NCI-H1930 (cell line): ENCODE data around the gene ADCY3.
"Not testable (repeated sequence)": the region's sequence is repeated elsewhere in the genome, so short reads cannot be mapped to it uniquely, and the experiment has no call there.

ENCODE experiments used
- DNase-seq, 2 experiments: peaks; one replicate each; lab custom pipeline; 2025; lab: John Stamatoyannopoulos, UW

The ADCY3 gene

DNA sequence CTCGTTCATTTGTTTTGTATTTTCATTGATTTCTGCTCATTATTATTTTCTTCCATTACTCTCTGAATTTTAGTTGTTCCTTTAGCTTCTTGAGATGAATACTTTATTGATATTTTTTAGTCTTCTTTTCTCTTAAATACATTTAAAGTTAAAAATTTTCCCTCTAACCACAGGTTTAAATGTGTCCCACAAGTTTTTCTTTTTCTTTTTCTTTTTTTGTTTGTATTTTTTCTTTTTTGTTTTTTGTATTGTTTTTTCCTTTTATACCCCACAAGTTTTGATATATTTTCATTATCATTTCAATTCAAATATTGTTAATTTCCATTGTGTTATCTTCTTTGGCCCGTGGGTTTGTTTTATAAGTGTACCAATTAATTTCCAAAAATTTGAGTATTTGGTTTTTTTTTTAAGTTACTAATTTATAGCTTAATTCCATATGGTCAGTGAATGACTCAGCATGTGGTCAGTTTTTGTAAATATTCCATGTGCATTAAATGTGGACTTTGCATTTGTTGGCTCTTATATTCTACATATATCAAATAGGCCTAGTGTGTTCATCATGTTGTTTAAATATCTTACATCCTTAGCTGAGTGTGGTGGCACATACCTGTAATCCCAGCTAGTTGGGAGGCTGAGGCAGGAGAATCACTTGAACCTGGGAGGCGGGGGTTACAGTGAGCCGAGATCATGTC lies 110.6 kb downstream of the ADCY3 start:
- no peak for DNase-seq

DNA sequence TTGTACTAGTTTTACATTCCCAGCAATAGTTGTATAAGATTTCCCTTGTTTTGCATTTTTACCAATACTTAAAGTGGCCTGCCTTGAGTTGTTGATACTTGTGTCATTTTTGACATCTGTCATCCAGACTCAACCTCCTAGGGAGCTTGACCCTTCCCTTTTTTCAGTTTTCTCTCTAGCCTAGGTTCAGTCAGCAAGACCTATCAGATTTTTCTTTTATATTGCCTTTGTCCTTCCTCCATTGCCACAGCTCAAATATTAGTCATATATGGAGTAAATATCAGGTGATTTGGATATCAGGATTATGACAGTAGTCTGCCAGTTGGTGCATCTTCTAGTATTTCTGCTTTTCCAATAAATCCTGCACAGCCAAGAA lies 113.4 kb downstream of the ADCY3 start:
- no peak for DNase-seq

DNA sequence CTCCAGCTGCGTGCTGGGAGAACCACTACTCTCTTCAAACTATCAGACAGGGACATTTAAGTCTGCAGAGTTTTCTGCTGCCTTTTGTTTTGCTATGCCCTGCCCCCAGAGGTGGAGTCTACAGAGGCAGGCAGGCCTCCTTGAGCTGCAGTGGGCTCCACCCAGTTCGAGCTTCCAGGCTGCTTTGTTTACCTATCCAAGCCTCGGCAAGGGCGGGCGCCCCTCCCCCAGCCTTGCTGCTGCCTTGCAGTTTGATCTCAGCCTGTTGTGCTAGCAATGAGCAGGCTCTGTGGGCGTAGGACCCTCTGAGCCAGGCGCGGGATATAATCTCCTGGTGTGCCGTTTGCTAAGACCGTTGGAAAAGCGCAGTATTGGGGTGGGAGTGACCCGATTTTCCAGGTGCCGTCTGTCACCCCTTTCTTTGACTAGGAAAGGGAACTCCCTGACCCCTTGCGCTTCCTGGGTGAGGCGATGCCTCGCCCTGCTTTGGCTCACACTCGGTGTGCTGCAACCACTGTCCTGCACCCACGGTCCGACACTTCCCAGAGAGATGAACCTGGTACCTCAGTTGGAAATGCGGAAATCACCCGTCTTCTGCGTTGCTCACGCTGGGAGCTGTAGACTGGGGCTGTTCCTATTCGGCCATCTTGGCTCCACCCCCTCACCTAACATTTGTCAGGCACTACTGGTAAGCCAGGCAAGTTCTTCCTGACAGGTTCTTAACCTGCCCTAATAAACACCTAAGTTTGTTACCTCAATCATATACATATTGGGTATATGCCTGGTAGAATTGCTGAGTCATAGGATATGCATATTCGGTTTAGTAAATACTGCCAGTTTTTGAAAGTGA lies 114.0 kb downstream of the ADCY3 start:
- DNase-seq, result not testable (repeated sequence)

DNA sequence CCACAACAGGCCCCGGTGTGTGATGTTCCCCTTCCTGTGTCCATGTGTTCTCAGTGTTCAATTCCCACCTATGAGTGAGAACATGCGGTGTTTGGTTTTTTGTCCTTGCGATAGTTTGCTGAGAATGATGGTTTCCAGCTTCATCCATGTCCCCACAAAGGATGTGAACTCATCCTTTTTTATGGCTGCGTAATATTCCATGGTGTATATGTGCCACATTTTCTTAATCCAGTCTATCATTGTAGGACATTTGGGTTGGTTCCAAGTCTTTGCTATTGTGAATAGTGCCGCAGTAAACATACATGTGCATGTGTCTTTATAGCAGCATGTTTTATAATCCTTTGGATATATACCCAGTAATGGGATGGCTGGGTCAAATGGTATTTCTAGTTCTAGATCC lies 119.5 kb downstream of the ADCY3 start:
- DNase-seq, result not testable (repeated sequence)

DNA sequence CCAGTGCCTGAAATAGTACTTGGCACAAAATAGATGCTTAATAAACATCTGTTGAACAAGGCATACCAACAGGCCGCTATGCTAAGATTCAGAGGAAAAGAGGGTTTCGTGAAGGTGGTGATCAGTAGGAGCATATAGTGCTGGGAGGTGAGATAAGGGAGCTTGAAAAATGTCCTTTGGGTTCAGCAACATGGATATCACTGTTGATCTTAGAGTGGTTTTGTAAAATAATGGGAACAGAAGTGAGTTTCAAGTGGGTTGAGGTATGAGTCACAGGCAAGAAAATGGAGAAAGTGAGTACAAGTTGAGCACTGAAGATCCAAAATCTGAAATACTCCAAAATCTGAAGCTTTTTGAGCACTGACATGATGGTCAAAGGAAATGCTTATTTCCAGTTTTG lies 122.4 kb downstream of the ADCY3 start:
- no peak for DNase-seq

DNA sequence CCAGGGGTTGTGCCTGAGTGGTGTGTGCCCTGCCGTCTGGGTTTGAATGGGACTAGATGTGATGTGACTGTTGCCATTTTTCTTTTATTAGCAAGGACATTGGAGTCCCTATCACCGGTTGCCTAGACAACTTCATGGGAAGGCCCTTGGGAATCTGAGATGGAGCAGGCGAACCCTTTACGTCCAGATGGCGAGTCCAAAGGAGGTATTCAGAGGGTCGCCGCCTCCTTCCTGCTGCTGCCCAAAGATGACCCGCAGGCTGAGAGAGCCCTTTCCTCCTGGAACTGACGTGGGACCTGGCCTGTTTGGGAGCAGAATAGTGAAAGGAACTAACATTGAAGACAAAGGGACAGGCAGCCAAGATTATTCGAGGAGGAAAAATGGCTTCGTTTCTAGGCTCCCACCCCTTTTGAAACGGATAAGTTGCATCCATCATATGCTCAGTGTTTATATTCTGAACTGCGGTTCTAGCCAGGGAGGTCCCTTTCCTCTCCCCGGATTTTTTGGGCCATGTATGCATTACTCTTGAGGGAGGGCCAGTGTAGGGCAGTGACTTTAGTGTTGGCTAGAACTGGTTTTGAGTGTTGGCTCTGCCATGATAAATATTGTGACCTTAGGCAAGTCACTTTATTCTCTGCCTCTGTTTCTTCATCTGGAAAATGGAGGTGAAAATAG lies 126.1 kb downstream of the ADCY3 start:
- peak; percentile 22 to 69 for DNase-seq

DNA sequence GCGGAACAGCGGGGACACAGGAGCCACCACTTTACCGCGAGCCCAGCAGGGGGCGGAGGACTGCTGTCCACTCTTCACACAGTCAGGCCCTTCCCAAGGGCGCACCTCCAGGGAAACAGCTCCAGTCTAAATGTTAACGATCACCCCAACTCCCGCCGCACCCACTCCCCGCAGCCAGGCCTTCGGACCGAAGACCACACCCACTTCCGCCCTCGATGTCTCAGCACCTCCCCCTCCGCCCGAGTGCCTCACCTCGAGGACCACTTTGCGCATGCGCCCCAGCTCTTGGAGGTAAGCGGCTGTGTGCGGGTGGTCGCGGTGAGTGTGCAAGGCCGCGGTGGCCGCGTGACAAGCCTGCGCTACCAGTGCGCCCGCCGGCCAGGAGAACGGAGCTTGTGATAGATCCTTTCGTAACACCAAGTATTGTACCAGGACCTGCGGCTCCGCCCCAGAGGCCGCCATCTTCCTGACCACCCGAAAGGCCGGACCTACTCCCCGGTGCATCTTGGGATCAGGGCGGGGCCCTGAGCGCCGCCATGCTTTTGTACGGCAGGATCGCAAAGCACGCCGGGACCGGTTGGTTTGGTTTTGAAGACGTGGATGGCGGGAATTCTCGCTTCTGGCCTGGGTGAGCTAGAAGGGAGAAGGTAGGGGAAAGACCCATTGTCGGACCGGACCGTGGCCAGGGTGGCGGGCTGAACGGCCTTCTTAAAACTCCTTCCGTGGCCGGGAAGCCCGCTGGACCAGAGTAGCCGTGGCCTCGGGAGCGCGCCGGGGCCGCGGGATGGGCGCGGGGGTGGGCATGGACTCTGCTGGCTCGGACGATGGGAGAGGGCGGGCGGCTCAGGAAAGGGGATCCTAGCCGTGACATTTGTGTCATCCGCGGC lies 126.9 kb downstream of the ADCY3 start, which contains the start of the genes CENPO and PTRHD1:
Gene CENPO (plus strand): TSS at position 552 of the 887 bp plus-strand sequence. CDS start 495 bp downstream, outside the sequence.
Gene PTRHD1 (minus strand): TSS at position 518 of the 887 bp plus-strand sequence. CDS start 14 bp downstream, at position 504.
- peak; percentile 95 to 96 for DNase-seq

DNA sequence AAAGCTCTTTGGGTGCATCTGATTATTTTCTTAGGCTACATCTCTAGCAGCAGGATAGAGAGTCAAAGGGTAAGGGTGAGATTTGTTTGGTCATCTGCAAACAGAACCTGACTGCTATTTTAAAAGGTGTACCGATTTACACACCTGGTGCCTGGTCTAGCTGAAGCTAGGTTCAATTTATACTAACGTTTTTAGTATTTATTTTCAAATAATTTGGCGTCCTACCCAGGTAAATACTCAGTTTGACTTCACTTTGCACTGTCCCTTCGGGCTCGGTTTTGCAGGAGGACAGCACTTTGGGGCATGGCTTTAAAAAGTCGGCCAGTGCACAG lies 127.5 kb downstream of the ADCY3 start:
- no peak for DNase-seq

DNA sequence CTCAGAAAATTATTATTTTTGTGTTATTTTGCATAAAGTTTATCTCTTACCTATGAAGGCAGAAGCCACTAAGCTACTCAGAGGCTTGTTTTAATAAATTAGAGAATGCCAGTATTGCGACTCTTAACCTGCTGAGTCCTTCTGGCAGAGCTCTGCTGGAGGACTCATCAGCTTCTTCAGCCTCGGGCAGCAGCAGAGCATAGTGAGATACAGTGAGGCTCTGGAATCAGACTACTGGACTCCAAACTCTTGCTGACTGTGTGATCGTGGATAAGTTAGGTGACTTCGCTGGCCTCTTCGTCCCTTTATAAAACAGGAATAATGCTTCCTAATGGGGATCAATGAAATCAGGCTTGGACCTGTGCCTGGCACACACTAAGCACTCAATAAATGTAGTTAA lies 128.6 kb downstream of the ADCY3 start:
- no peak for DNase-seq

DNA sequence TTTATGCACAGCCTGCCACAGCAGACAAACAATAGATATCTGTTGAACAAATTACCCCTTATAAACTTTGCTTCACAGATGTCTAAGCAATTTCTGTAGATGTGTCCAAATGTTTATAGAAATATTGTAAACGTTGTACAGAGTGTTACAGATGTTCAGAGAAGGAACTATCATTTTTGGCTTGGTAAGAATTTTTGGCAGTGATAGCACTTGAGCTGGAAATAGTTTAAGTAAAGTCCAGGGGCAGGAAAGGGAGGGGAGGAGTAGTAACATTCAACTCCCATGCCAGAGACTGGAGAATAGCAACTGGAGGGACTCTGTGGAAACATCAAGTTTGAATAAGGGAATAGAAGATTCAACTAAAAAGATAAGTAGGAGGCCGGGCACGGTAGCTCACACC lies 131.2 kb downstream of the ADCY3 start:
- no peak for DNase-seq

DNA sequence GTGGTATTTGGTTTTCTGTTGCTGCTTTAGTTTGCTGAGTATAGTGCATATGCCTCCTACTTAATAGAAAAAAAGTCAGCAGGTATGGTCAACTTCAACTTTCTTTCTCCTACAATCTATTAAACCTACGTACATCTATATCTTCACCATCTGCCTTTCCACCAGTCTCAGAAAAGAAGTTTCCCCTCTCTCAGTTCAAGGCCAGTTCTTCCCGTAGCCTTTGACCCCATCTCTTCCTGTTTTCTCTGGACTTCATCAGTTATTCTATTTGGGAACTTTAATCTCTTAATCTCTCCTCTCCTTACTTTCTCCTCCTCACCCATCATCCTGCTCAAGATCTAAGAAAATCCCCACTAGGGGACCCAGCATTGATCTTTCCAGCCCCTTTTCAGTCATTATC lies 132.5 kb downstream of the ADCY3 start:
- DNase-seq, result no peak

DNA sequence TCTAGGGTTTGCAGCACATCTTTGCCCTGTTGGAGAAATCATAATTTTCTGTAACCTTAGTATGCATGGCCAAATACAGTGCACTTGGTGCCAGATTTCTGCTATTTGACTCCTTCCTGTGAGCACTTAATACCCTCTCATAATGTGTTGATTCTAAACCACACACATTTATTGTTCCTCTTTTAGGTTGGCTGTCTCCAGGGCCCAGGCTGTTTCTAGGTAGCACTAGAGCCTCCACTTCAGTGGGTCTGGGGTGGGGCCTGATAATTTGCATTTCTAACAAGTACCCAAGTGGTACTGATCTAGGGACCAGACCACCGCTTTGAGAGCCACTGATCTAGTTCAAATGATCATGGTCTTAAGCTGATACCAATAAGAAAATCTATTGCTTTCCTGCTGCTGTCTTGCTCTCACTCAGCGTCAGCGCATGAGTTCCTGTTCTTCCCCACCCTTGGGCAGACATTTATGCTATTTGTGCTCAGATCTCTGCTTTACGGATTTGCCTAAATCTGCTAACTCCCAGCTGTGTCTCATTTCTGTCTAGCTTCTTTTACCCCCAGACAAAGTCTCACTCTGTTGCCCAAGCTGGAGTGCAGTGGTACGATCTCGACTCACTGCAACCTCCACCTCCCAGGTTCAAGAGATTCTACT lies 134.2 kb downstream of the ADCY3 start:
- DNase-seq, result no peak

DNA sequence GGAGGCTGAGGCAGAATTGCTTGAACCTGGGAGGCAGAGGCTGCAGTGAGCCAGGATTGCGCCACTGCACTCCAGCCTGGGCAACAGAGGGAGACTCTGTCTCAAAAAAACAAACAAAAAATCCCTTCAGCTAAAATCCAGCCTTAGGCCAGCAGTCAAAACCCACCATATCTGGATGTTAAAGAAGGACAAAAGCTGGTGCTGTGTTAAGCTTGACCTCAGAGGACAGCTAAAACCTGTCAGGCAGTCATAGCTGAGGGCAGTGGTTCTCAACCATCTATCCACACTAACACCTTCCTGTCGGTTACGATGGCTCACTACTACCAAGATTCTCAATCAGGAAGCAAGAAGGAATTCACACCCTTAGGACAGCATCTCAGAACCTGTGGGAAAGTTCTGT lies 136.4 kb downstream of the ADCY3 start:
- no peak for DNase-seq

DNA sequence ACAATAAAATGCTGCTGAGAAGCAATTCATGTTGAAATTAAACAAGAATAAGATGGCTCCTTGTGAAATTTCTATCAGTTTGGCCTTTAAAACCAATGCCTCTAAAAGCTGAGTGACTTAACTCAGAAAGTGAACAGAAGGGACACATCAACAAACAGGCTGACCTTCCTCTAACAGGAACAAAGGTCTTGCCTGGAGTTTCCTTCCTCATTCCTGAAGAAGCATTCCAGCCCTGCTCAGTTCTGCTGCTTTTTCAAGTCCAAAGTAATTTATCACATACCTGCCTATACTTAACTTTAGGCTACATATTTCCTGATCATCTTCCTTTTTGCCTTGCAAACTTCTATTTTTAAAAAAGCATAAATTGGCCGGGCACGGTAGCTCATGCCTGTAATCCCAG lies 140.9 kb downstream of the ADCY3 start:
- DNase-seq, result no peak

DNA sequence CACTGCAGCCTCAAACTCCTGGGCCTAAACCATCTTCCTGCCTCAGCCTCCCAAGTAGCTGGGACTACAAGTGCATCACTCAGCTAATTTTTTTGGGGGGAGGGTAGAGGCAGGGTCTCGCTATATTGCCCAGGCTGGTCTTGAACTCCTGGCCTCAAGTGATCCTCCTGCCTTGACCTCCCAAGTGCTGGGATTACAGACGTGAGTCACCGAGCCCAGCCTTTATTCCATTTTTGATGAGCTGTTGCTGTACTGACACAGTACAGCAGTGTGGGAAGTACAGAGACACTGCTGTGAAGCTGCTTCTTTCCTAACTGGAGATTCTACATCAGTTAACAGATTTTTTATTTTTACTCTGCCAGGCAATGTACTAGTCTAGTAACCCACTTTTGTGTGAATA lies 145.7 kb downstream of the ADCY3 start:
- DNase-seq, result no peak

DNA sequence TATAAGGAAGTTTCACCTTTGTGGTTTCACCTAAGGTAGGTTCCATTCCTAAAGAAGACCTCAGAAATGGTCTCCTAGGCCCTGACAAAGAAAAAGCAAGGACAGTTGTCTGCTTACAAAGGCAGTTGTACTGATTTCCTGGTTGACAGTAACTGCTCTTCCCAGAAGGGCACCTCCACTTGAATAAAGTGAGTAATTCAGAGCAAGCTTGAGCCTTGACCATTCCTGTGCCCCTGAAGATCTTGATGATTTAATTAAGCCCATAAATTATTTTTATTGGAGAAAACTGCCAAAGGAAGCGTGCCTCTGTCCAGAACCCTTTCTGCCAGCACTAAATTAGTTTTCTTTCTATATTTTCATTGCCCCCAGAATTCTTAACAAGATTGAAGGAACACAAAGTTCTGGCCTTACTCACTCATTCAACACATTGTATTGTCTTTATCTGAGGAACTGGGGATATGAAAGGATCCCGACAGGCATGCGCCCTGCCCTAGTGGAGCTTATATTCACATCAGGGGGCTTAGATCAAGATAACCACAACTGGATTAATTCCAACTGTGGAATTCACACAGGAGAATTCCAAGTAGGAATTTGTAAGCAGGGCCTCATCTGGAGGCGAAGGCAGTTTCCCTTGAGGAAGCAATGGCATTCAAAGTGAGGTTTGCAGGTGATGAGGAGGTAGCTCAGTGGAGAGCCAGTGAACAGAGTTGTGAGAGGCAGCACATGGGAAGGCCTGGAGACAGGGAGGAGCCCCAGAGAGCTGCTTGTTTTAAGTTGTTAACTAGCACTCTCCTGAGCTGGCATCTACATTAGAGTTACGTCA lies 148.1 kb downstream of the ADCY3 start:
- no peak for DNase-seq

DNA sequence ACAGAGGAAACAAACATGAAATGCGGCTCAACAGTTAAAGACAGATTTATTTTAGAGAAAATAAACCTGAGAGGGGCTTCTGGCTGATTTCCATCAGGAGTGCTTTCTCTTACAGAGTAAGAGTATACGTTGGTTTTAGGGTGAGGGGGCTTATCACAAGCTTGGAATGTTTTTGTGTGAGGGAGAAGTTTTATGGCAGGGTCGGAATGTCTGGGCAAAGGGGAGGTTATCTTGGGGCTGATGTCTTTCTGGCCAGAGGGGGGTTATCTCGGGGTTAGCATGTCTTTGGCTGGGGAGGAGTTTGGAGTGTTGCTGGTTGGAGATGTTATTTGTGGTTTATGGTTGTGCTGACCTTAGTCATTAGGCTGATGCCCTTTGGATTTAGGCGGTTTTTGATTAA lies 149.0 kb downstream of the ADCY3 start:
- DNase-seq, result no peak
